GM12891 (cell line): ENCODE data around the gene IQCE.

Experiments used
- DNase-seq: peaks from one replicate; pipeline ENCODE4 v3.0.0; 2011; ENCODE audit warnings: low spot score; ENCODE audit not compliant: insufficient read length
- FAIRE-seq: peaks from 2 replicates; lab custom pipeline; 2011; peaks lifted over from hg19 to GRCh38; lab: Jason Lieb, UNC
- PAX5 ChIP-seq: IDR thresholded peaks from 2 replicates; pipeline ENCODE4 v1.6.1; 2011; ENCODE audit warnings: low read length, moderate library complexity, mild to moderate bottlenecking; ENCODE audit not compliant: insufficient read depth, severe bottlenecking
- POLR2A ChIP-seq: IDR thresholded peaks from 2 replicates; pipeline ENCODE4 v1.6.1; 2011; ENCODE audit warnings: low read depth, low read length, control low read depth
- POLR2AphosphoS5 ChIP-seq: IDR thresholded peaks from 2 replicates; pipeline ENCODE4 v1.6.1; 2011; ENCODE audit warnings: low read depth, low read length, control low read depth
- POU2F2 ChIP-seq: IDR thresholded peaks from 2 replicates; pipeline ENCODE4 v1.6.1; 2011; ENCODE audit warnings: low read depth, mild to moderate bottlenecking, control low read depth, low read length, moderate library complexity
- SPI1 ChIP-seq: IDR thresholded peaks from 2 replicates; pipeline ENCODE4 v1.6.1; 2011; ENCODE audit warnings: low read depth, low read length, control low read depth
- TAF1 ChIP-seq: IDR thresholded peaks from 2 replicates; pipeline ENCODE4 v1.6.1; 2011; ENCODE audit warnings: low read depth, low read length, control low read depth

The IQCE gene

GRCh38 chr7:2513702-2514101, 45.1 kb upstream of the IQCE start:
- TF ChIP-seq POLR2A (no peak), POLR2AphosphoS5 (no peak), PAX5 (no peak), TAF1 (no peak), SPI1 (no peak), POU2F2 (no peak)
- DNase-seq: no peak
- FAIRE-seq: no peak

GRCh38 chr7:2514473-2515423, 44.0 kb upstream of the IQCE start:
- peak; percentile 77 for FAIRE-seq
- TF ChIP-seq SPI1: no peak
- no peak for TF ChIP-seq POLR2AphosphoS5
- no peak for TF ChIP-seq POU2F2
- no peak for DNase-seq

GRCh38 chr7:2515424-2516193, 43.2 kb upstream of the IQCE start:
- no peak for DNase-seq
- no peak for FAIRE-seq
- TF ChIP-seq POU2F2: no peak
- TF ChIP-seq SPI1: no peak
- no peak for TF ChIP-seq PAX5
- TF ChIP-seq POLR2AphosphoS5: no peak
- no peak for TF ChIP-seq POLR2A
- TF ChIP-seq TAF1: no peak

GRCh38 chr7:2516194-2516555, 42.6 kb upstream of the IQCE start:
- TF ChIP-seq PAX5 (no peak), POLR2A (no peak)
- DNase-seq: no peak
- FAIRE-seq: no peak

GRCh38 chr7:2517026-2517425, 41.8 kb upstream of the IQCE start:
- FAIRE-seq (no peak), DNase-seq (no peak)
- no peak for TF ChIP-seq TAF1
- TF ChIP-seq SPI1: no peak
- TF ChIP-seq POU2F2: no peak
- no peak for TF ChIP-seq POLR2A
- TF ChIP-seq PAX5: no peak
- TF ChIP-seq POLR2AphosphoS5: no peak

- FAIRE-seq (no peak), DNase-seq (no peak)
- TF ChIP-seq PAX5 (no peak), SPI1 (no peak), TAF1 (no peak)
These were observed 40.9 kb upstream of the IQCE start for GRCh38 chr7:2517678-2518507.

- FAIRE-seq: no peak
- no peak for DNase-seq
- no peak for TF ChIP-seq POLR2A
- no peak for TF ChIP-seq POLR2AphosphoS5
- no peak for TF ChIP-seq TAF1
- TF ChIP-seq SPI1: no peak
- TF ChIP-seq POU2F2: no peak
- no peak for TF ChIP-seq PAX5
These were observed 40.1 kb upstream of the IQCE start for GRCh38 chr7:2518737-2519118.

- FAIRE-seq: peak; percentile 94
- peak; percentile 100 for DNase-seq
- no peak for TF ChIP-seq POLR2AphosphoS5
- no peak for TF ChIP-seq TAF1
- TF ChIP-seq POU2F2: no peak
- TF ChIP-seq SPI1: no peak
- no peak for TF ChIP-seq PAX5
- TF ChIP-seq POLR2A: no peak
These were observed 39.5 kb upstream of the IQCE start, which contains the start of gene LFNG for GRCh38 chr7:2519119-2519930. TSS of gene LFNG (plus strand) at chr7:2519774. CDS start at chr7:2519862, 88 bp downstream.
